GM13977 (cell line): Measurements from ENCODE around the gene CYBRD1.
"Not testable (repeated sequence)": the region's sequence is repeated elsewhere in the genome, so short reads cannot be mapped to it uniquely, and the experiment has no call there.

ENCODE experiments used
- DNase-seq: peaks from one replicate; pipeline ENCODE4 v3.0.0; 2012; ENCODE audit warnings: low spot score
- in situ Hi-C: fragments of 300-500 bp; cut with MboI; formaldehyde crosslinking; loops from one replicate; pipeline ENCODE4 v1.12.0; 2022; ENCODE audit warnings: low sequenced_read_pairs, low pct_unique_long_range_greater_than_20kb, mixed read lengths, inconsistent platforms; ENCODE audit not compliant: unreplicated experiment
- TF ChIP-seq, protein P1 (sequence below): IDR thresholded peaks from 2 replicates; pipeline ENCODE4 v1.5.1; 2012; ENCODE audit warnings: mild to moderate bottlenecking, control low read depth; ENCODE audit not compliant: insufficient read depth; ENCODE audit errors: extremely low read depth, missing control alignments

Gene CYBRD1

DNA sequence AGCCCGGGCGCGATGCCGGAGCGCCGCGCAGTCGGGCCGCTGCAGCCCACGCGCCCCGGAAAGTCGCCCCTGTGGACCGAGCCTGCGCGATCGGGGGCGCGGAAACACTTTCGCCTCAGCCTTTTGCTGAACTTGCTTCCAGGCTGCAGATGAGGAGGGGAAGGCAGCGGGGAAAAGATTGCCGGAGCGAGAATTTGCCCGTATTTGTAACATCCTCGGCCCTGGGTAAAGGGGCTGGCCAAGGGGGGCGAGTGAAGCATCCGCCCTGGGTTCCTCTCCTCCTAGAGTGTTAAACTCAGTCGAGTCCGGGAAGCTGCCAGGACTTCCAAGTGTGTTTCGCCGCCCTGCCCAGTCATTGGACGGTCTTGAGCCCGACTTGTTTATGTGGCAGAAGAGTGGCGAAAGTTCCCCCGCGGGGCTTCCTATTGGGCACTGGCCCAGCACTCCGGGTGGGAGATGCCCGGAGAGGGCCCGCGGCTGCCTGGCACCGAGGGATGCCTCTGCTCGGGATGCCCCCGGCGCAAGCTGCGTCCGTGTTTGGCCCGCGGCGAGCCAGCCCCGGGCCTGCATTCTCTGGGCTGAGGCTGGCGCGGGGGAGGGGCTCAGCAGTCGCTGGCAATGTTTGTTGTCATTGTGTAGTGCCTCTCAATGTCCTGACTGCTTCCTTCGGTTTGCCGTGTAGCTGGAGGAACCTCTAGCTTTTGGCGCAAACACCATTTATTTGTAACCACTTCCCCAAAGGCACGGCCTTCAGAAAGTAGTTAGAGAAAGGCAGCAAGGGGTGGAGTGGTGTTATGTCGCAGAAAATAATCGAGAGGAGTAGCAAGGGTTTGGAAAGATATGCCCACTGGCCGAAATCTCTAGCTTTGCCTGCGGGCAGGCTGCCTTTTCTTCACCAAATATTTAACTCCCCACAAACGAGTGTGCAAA is 1.1 kb downstream of the CYBRD1 start:
- in situ Hi-C loops: no loop called here
- TF ChIP-seq, protein P1, sequence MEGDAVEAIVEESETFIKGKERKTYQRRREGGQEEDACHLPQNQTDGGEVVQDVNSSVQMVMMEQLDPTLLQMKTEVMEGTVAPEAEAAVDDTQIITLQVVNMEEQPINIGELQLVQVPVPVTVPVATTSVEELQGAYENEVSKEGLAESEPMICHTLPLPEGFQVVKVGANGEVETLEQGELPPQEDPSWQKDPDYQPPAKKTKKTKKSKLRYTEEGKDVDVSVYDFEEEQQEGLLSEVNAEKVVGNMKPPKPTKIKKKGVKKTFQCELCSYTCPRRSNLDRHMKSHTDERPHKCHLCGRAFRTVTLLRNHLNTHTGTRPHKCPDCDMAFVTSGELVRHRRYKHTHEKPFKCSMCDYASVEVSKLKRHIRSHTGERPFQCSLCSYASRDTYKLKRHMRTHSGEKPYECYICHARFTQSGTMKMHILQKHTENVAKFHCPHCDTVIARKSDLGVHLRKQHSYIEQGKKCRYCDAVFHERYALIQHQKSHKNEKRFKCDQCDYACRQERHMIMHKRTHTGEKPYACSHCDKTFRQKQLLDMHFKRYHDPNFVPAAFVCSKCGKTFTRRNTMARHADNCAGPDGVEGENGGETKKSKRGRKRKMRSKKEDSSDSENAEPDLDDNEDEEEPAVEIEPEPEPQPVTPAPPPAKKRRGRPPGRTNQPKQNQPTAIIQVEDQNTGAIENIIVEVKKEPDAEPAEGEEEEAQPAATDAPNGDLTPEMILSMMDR: no peak
- peak; percentile 47 for DNase-seq

DNA sequence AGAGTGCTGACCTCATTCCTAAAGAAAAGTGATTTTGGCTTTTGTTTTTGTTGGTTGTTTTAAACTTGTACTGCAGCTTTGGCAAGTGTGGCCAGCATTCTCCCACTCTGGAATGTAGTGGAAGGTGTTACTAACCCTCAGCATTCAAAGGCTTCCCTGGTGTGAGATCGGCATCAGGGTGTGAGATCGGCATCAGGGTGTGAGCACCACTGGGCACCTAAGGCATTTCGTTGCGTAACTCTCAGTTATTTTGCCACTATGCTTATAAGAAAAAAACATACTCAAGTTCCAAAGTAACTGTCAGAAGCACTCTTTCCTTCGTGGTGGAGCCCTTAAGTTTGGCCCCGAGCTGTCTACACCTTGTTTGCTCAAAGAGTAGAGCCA is 1.7 kb downstream of the CYBRD1 start:
- TF ChIP-seq, protein P1: no peak
- no peak for DNase-seq
- in situ Hi-C loops: no loop called here

DNA sequence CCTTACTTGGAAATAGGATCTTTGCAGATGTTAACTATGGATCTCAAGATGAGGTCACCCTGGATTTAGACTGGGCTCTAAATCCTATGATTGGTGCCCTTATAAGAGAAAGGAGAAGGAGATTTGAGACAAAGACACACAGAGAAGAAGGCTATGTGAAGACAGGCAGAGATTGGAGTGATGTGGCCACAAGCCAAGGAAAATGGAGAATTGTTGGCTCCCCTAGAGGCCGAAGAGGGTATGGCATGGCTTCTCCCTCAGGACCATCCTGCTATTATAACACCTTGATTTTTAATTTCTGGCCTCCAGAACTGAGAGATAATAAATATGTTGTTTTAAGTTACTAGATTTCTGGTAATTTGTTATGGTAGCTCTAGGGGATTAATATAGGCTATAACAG is 7.6 kb downstream of the CYBRD1 start:
- no peak for DNase-seq
- TF ChIP-seq, protein P1: peak; percentile 54
- in situ Hi-C loops: no loop called here

DNA sequence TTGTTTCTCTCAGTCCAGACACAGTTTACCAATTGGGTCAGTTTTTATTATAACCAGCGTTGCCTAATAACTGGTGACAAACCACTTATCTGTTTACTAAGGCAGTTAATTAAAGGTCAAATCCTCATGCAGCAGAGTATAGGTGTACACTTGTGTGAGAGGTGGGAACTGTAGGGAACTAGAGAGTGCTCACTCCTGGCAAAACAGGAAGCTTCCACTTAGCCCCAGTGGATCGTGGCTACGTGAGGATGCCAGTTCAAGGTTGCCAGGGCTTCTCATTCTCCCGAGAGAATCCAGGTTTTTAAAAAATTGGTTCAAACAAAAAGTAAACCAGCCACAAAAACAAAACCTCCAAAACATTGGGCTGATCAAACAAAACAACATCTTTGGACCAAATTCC is 8.1 kb downstream of the CYBRD1 start:
- in situ Hi-C loops: no loop called here
- TF ChIP-seq, protein P1: no peak
- DNase-seq: no peak

DNA sequence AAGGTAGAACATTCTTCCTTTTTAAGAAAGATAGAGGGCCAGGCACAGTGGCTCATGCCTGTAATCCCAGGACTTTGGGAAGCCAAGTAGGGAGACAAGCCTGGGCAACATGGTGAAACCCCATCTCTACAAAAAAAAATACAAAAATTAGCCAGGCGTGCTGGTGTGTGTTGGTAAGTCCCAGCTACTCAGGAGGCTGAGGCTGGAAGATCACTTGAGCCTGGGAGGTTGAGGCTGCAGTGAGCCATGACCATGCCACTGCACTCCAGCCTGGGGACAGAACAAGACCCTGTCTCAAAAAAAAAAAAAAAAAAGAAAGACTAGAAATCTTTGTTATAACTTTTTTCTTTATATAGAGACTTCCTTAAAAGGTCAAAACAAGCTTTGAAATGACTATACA is 8.6 kb downstream of the CYBRD1 start:
- in situ Hi-C loops, DNase-seq: not testable (repeated sequence)

DNA sequence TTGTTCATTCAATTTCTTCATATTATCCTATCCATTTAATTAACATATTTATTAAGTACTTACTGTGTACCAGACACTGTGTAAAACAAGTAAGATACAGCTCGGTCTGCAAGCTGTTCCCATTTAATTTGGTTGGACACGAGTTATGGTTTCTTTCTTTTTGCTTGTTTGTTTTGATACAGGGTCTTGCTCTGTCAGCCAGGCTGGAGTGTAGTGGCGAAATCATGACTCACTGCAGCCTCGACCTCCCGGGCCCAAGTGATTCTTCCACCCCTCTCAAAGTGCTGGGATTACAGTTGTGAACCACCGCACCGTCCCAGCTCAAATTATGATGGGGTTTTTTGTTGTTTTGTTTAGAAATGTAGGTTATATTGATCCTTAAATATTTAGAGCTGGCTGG is 9.0 kb downstream of the CYBRD1 start:
- in situ Hi-C loops: no loop called here
- TF ChIP-seq, protein P1: no peak
- no peak for DNase-seq

DNA sequence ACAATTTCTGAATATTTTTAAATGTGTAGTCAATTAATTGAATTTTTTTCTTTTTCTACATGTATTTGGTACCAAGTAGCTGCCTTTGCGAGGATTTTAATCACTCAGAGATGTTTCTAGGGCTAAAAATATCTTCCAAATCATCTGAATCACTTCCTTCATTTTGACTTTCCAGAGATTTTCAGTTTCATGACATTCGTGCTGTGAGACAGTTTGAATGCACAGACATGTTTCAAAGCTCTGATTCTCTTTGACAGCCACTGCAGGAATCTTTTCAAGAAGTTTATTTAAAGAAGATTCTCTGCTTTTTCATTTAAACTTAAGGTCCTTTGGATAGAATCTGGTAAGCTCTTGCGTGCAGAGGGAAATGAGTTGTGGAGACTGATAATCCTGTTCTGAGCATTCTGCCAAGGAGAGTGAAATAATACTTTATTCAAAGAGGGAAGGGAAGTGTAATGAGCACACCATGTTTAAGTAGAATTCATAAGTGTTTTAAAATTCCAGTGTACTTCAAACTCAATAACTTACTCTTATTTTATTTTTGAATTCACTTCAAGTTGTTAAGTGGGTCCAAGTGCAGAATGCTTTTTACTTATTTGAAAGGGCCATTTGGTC is 9.7 kb downstream of the CYBRD1 start:
- in situ Hi-C loops: no loop called here
- DNase-seq: no peak
- TF ChIP-seq, protein P1: no peak
